Omental fat pad (tissue), 4 donors: ENCODE measurements around the gene C18orf63. TPM values are rescaled to one million over a fixed set of nuclear protein-coding genes. Genes with fewer than 3 reads are reported as not detected.

Experiments
- ATAC-seq: fragments of 150-250 bp; one replicate; pipeline ENCODE4 v1.9.1; 2016; ENCODE audit warnings: mild to moderate bottlenecking, moderate library complexity; ENCODE audit not compliant: low FRiP score
- DNase-seq: peaks from one replicate; pipeline ENCODE4 v3.0.0-alpha.2; 2019; ENCODE audit warnings: low spot score
- CTCF ChIP-seq, 3 donors: fragments of 450-650 bp; IDR thresholded peaks; one replicate each; pipeline ENCODE4 v1.5.1; 2016 to 2017; ENCODE audit warnings: antibody characterized with exemption in 3 of 3, mild to moderate bottlenecking in 3 of 3, moderate library complexity in 2 of 3
- total RNA-seq, 4 donors: library from RNA; depleted of rRNA; stranded (reverse); fragments of >200 nt; gene quantifications; one replicate each; pipeline ENCODE4 v1.1.0, GENCODE V29; 2016

The C18orf63 gene
- total RNA-seq, 4 donors from 2014 or later = not detected

- no peak for ATAC-seq
Measured at GRCh38 chr18:74274700-74275099, 40.9 kb upstream of the C18orf63 start.

DNA sequence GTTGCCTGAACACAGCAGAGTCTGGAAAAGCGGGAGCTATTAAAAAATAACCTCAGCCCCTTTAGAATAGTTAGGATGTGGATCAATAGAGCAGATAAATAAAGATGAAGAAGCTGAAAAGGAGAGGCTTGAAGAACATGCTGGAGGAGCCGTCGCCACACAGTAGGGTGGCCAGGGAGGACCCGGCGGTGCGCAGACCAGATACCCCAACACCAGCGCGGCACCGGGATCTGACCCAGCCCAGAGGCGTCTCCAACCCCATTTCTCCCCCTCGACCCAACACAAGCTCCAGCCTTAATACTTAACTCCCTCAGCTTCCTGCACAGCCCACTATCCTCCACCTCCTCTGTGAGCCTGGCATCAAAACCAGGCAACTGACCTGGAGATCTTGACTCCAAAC, 39.9 kb upstream of the C18orf63 start:
- DNase-seq = no peak
- no peak for TF ChIP-seq CTCF (IDR thresholded peaks at IDR 0.05)
- ATAC-seq = no peak

More at GRCh38 chr18:74274700-74275099, 40.9 kb upstream of the C18orf63 start:
- no peak for TF ChIP-seq CTCF (IDR thresholded peaks at IDR 0.05)
- no peak for DNase-seq

DNA sequence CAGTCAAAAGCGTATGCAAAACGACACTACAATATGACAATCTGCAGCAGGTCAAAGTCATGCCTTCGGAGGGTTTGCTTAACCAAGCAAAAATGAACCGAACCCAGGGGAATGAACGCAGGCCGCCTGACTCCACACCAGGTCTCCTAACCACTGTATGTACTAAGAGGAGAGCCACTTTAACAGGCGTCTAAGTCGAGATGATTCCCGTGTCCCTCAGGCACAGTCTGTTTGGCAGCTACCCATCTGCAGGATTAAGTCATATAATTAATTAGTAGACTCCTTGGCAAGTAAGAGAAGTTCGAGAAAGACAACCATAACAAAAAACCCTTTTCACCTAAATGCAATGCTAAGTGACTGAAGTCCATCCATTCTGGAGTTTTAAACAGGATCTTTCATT, 39.0 kb upstream of the C18orf63 start:
- ATAC-seq (no peak), DNase-seq (no peak)
- no peak for TF ChIP-seq CTCF (IDR thresholded peaks at IDR 0.05)

DNA sequence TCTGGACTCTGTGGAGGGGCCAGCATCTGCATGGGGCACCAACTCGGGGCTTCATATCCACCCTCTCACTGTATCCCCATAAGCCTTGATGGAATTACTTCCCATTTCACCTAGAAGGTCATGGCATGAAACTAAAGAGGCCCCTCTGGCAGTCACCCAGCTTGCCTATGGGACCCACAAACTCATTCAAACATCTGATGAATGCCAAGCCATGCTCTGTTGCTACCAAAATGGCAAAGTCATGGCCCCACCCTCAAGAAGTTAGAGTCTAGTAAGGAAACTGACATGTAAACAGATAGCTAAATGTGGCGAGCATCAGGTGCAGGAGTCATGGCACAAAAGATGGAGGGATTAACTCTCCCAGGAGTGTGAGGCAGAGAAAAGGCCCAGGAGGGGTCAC, 38.3 kb upstream of the C18orf63 start:
- no peak for DNase-seq
- TF ChIP-seq CTCF (IDR thresholded peaks at IDR 0.05) = no peak
- no peak for ATAC-seq

- ATAC-seq (no peak), DNase-seq (no peak)
- TF ChIP-seq CTCF (IDR thresholded peaks at IDR 0.05) = no peak
Measured at GRCh38 chr18:74278058-74278457, 37.6 kb upstream of the C18orf63 start.

GRCh38 chr18:74278983-74279382, 36.7 kb upstream of the C18orf63 start:
- DNase-seq (no peak), ATAC-seq (no peak)
- no peak for TF ChIP-seq CTCF (IDR thresholded peaks at IDR 0.05)

- DNase-seq (no peak), ATAC-seq (no peak)
- TF ChIP-seq CTCF (IDR thresholded peaks at IDR 0.05) = no peak
Measured at GRCh38 chr18:74281011-74281979, 34.3 kb upstream of the C18orf63 start.
